NT2/D1 (cell line): ENCODE results near the gene GPR135.

Experiments used
- DNase-seq: peaks from one replicate; pipeline ENCODE4 v3.0.0-alpha.2; 2011; ENCODE audit warnings: low read depth, low spot score
- H3K27me3 ChIP-seq: 2 replicates; pipeline ENCODE4 v1.6.0; 2011; ENCODE audit warnings: mild to moderate bottlenecking; ENCODE audit not compliant: insufficient read length, insufficient read depth
- H3K36me3 ChIP-seq: 2 replicates; pipeline ENCODE4 v1.6.1; 2011; ENCODE audit warnings: mild to moderate bottlenecking, low read length, mixed read lengths; ENCODE audit not compliant: insufficient read depth, insufficient read length
- H3K4me1 ChIP-seq: 2 replicates; pipeline ENCODE4 v1.5.1; 2011; ENCODE audit not compliant: insufficient read depth, insufficient read length
- H3K4me3 ChIP-seq: 2 replicates; pipeline ENCODE4 v1.5.1; 2011; ENCODE audit warnings: low read depth; ENCODE audit not compliant: insufficient read length
- H3K9ac ChIP-seq: 2 replicates; pipeline ENCODE4 v1.6.0; 2011; ENCODE audit warnings: low read depth; ENCODE audit not compliant: insufficient read length
- H3K9me3 ChIP-seq: 2 replicates; pipeline ENCODE4 v1.5.1; 2011; ENCODE audit warnings: mild to moderate bottlenecking, low read length; ENCODE audit not compliant: insufficient read depth
- SUZ12 ChIP-seq: IDR thresholded peaks from 2 replicates; pipeline ENCODE4 v1.6.1; 2011; ENCODE audit not compliant: insufficient read length, insufficient read depth; ENCODE audit errors: extremely low read depth
- YY1 ChIP-seq: IDR thresholded peaks from 2 replicates; pipeline ENCODE4 v1.6.1; 2011; ENCODE audit not compliant: insufficient read length, insufficient read depth
- ZNF274 ChIP-seq: IDR thresholded peaks from 2 replicates; pipeline ENCODE4 v1.6.1; 2011; ENCODE audit warnings: mild to moderate bottlenecking, low read depth, low read length

Gene GPR135

DNA sequence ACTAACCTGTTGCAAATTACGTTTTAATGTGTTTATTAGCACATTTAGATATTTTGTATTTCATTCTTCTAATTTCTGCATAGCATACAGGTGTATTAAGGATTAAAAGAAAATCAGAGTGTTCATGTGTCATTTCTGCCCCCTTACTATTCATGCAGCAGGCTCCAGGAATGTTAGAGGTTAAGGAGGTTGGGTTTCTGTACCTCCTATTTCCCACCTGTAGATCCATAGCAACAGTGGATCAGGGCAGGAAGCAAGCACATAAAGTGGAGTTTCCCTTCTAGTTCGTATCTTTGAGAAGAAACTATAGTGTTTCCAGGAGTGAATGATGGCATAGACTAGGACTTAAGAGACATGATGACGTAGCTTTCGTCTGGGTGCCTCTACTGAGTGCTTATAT is 38.1 kb upstream of the GPR135 start:
- Histone ChIP-seq H3K27me3 (no peaks in the 10 kb centered on the region), H3K36me3 (peaks cover 22% of the 10 kb centered on the region), H3K9me3 (no peaks in the 10 kb centered on the region), H3K4me1 (no peaks in the 10 kb centered on the region), H3K9ac (no peak overlapping the region), H3K4me3 (no peak overlapping the region)
- TF ChIP-seq YY1 (no peak), SUZ12 (no peak), ZNF274 (no peak)
- no peak for DNase-seq

DNA sequence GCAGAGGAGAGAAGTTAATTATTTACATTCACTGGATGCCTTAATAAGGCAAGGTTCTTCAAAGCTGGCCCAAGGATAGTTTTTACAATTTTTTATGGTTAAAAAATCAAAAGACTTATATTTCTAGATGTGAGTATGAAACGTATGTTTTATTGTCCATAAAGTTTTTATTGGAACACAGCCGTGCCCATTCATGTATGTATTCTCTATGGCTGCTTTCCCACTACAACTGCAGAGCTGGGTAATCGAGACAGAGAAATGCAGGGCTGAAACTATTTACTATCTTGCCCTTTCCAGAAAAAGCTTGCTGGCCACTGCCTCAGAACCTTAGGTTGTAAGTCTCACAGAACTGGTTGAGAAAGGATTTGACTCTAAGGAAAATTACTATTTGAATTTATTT is 35.6 kb upstream of the GPR135 start:
- no peak overlapping the region for H3K4me3 ChIP-seq
- peaks cover 40% of the 10 kb centered on the region for H3K36me3 ChIP-seq
- H3K9me3 ChIP-seq, result no peaks in the 10 kb centered on the region
- no peaks in the 10 kb centered on the region for H3K4me1 ChIP-seq
- no peak for DNase-seq
- H3K9ac ChIP-seq, result no peak overlapping the region
- TF ChIP-seq ZNF274 (no peak), YY1 (no peak), SUZ12 (no peak)
- H3K27me3 ChIP-seq, result no peaks in the 10 kb centered on the region

- Histone ChIP-seq H3K9ac (no peak overlapping the region), H3K4me1 (no peaks in the 10 kb centered on the region), H3K36me3 (peaks cover 70% of the 10 kb centered on the region)
These were observed 27.2 kb upstream of the GPR135 start for GRCh38 chr14:59492384-59492783.

GRCh38 chr14:59490756-59491155 is 25.6 kb upstream of the GPR135 start:
- no peaks in the 10 kb centered on the region for H3K27me3 ChIP-seq
- H3K4me3 ChIP-seq, result no peak overlapping the region
- peaks cover 63% of the 10 kb centered on the region for H3K36me3 ChIP-seq
- TF ChIP-seq ZNF274 (no peak), YY1 (no peak), SUZ12 (no peak)
- H3K9me3 ChIP-seq, result no peaks in the 10 kb centered on the region
- H3K9ac ChIP-seq, result no peak overlapping the region
- no peak for DNase-seq
- no peaks in the 10 kb centered on the region for H3K4me1 ChIP-seq

More at GRCh38 chr14:59492384-59492783, 27.2 kb upstream of the GPR135 start:
- DNase-seq, result no peak
- no peaks in the 10 kb centered on the region for H3K27me3 ChIP-seq
- no peak overlapping the region for H3K4me3 ChIP-seq
- TF ChIP-seq ZNF274 (no peak), SUZ12 (no peak), YY1 (no peak)
- H3K9me3 ChIP-seq, result no peaks in the 10 kb centered on the region

DNA sequence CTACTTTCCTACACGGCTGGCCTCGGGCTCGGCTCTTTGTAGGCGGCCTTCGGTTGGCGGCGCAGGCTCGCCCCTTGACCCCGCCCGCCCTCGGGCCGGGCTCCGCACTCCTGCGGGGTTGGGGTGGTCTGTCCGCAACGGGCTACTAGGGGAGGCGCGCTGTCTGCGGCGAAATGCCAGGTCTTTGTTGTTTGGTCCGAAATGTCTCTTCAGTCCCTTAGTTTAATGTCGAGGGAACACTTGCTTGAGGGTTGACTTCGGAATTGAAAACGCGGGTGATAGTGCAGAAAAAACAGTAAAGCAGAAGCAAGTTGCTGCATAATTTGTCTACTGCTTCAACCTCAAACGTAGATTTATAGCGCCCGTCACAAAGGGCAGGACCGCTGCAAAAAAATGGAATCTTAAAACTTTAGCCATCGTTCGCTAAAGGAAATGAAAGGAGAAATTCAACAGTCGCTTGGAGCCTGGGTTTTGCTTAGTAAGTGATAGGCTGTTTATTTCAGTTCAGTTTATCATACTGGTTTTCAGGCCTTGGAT is 19.5 kb upstream of the GPR135 start:
- Histone ChIP-seq H3K36me3 (peaks cover 48% of the 10 kb centered on the region), H3K9me3 (no peaks in the 10 kb centered on the region), H3K27me3 (no peaks in the 10 kb centered on the region), H3K4me1 (peaks cover 5% of the 10 kb centered on the region), H3K4me3 (peak overlapping the region; percentile 79), H3K9ac (peak overlapping the region; percentile 91)
- no peak for TF ChIP-seq SUZ12
- no peak for TF ChIP-seq YY1
- no peak for TF ChIP-seq ZNF274
- DNase-seq, result no peak

GRCh38 chr14:59483819-59484638 is 18.8 kb upstream of the GPR135 start, which contains the start of the genes JKAMP and L3HYPDH:
TSS of gene JKAMP (plus strand) at chr14:59484517. CDS start at chr14:59484590, 73 bp downstream.
TSS of gene L3HYPDH (minus strand) at chr14:59484408. CDS start at chr14:59484316, 92 bp downstream.
- Histone ChIP-seq H3K27me3 (no peaks in the 10 kb centered on the region), H3K9ac (peak within 1 kb of the TSS; percentile 91), H3K36me3 (peaks cover 45% of the 10 kb centered on the region), H3K9me3 (no peaks in the 10 kb centered on the region), H3K4me3 (peak within 1 kb of the TSS; percentile 79), H3K4me1 (peaks cover 5% of the 10 kb centered on the region)
- TF ChIP-seq SUZ12, result no peak
- no peak for TF ChIP-seq ZNF274
- TF ChIP-seq YY1, result no peak
- DNase-seq, result peak; percentile 92

GRCh38 chr14:59483363-59483762 is 18.2 kb upstream of the GPR135 start:
- TF ChIP-seq YY1 (no peak), SUZ12 (no peak), ZNF274 (no peak)
- H3K36me3 ChIP-seq, result peaks cover 47% of the 10 kb centered on the region
- H3K4me3 ChIP-seq, result peak overlapping the region; percentile 79
- peaks cover 5% of the 10 kb centered on the region for H3K4me1 ChIP-seq
- H3K9me3 ChIP-seq, result no peaks in the 10 kb centered on the region
- no peaks in the 10 kb centered on the region for H3K27me3 ChIP-seq
- peak overlapping the region; percentile 91 for H3K9ac ChIP-seq
- no peak for DNase-seq
